NCI-H774 (cell line): ENCODE data around the gene BOD1L2.
A peak's percentile ranks its signal among the peaks of the same experiment; 100 is the strongest.

Experiments
- DNase-seq: peaks from one replicate; lab custom pipeline; 2025; lab: John Stamatoyannopoulos, UW

BOD1L2 gene

GRCh38 chr18:57146956-57147636 lies at the start of gene BOD1L2:
Gene BOD1L2 (plus strand): TSS chr18:57147087. CDS start chr18:57147313, 226 bp downstream.
- DNase-seq, result no peak

- no peak for DNase-seq
Observed at GRCh38 chr18:57107140-57107832, 39.6 kb upstream of the BOD1L2 start.

GRCh38 chr18:57110290-57110689 lies 36.6 kb upstream of the BOD1L2 start:
- no peak for DNase-seq

- DNase-seq, result no peak
Observed at GRCh38 chr18:57113799-57114420, 33.0 kb upstream of the BOD1L2 start.

GRCh38 chr18:57116598-57117132 lies 30.2 kb upstream of the BOD1L2 start:
- DNase-seq, result no peak

GRCh38 chr18:57121542-57122112 lies 25.3 kb upstream of the BOD1L2 start:
- DNase-seq, result no peak

GRCh38 chr18:57122936-57123510 lies 23.9 kb upstream of the BOD1L2 start:
- no peak for DNase-seq

GRCh38 chr18:57125627-57126026 lies 21.3 kb upstream of the BOD1L2 start:
- no peak for DNase-seq

- no peak for DNase-seq
Observed at GRCh38 chr18:57128220-57128932, 18.5 kb upstream of the BOD1L2 start.

- DNase-seq, result peak; percentile 17
Observed at GRCh38 chr18:57131101-57131500, 15.8 kb upstream of the BOD1L2 start.

GRCh38 chr18:57131782-57132181 lies 15.1 kb upstream of the BOD1L2 start:
- DNase-seq, result peak; percentile 72

GRCh38 chr18:57134618-57135135 lies 12.2 kb upstream of the BOD1L2 start:
- DNase-seq, result no peak

GRCh38 chr18:57135699-57136098 lies 11.2 kb upstream of the BOD1L2 start:
- DNase-seq, result no peak

- DNase-seq, result no peak
Observed at GRCh38 chr18:57137847-57138246, 9.0 kb upstream of the BOD1L2 start.

- DNase-seq, result peak; percentile 78
Observed at GRCh38 chr18:57141208-57142129, 5.4 kb upstream of the BOD1L2 start.

GRCh38 chr18:57142324-57142723 lies 4.6 kb upstream of the BOD1L2 start:
- no peak for DNase-seq

GRCh38 chr18:57143265-57143664 lies 3.6 kb upstream of the BOD1L2 start:
- DNase-seq, result no peak

GRCh38 chr18:57148263-57148662 lies 1.4 kb downstream of the BOD1L2 start:
- DNase-seq, result no peak

- DNase-seq, result no peak
Observed at GRCh38 chr18:57149051-57149450, 2.2 kb downstream of the BOD1L2 start.

GRCh38 chr18:57149531-57149930 lies 2.6 kb downstream of the BOD1L2 start:
- no peak for DNase-seq
